Erythroblast (primary cell): ENCODE measurements around the gene ZNF780A.
"Not testable (repeated sequence)": the region's sequence is repeated elsewhere in the genome, so short reads cannot be mapped to it uniquely, and the experiment has no call there.

Experiments used
- DNase-seq, 2 experiments: peaks; one replicate each; lab custom pipeline; 2025; lab: John Stamatoyannopoulos, UW
- GATA1 ChIP-seq: IDR thresholded peaks from 2 replicates; pipeline ENCODE4 v1.6.1; 2011; ENCODE audit warnings: low read depth, mild to moderate bottlenecking, control low read depth, low read length, moderate library complexity
- POLR2A ChIP-seq: IDR thresholded peaks from 2 replicates; pipeline ENCODE4 v1.6.1; 2011; ENCODE audit warnings: mild to moderate bottlenecking, low read length

The ZNF780A gene

GRCh38 chr19:40090241-40091204 is at the start of gene ZNF780A:
ZNF780A (minus strand) TSS chr19:40090943; CDS start chr19:40084753, 6,190 bp downstream.
- TF ChIP-seq POLR2A (peak; percentile 78), GATA1 (no peak)
- DNase-seq, result peak; percentile 83 to 85

- peak; percentile 42 to 60 for DNase-seq
- TF ChIP-seq GATA1, result no peak
- no peak for TF ChIP-seq POLR2A
Measured at GRCh38 chr19:40139533-40140287, 49.0 kb upstream of the ZNF780A start.

GRCh38 chr19:40136818-40137217 is 46.1 kb upstream of the ZNF780A start:
- TF ChIP-seq GATA1 (no peak), POLR2A (no peak)
- DNase-seq, result no peak

GRCh38 chr19:40134866-40135265 is 44.1 kb upstream of the ZNF780A start:
- TF ChIP-seq POLR2A (no peak), GATA1 (no peak)
- DNase-seq, result no peak

- DNase-seq, result no peak
- TF ChIP-seq GATA1, result no peak
Measured at GRCh38 chr19:40133491-40133890, 42.7 kb upstream of the ZNF780A start.

GRCh38 chr19:40130013-40130412 is 39.3 kb upstream of the ZNF780A start:
- TF ChIP-seq GATA1, result no peak
- TF ChIP-seq POLR2A, result no peak
- no peak for DNase-seq

- TF ChIP-seq GATA1 (no peak), POLR2A (no peak)
- DNase-seq, result no peak
Measured at GRCh38 chr19:40129425-40129824, 38.7 kb upstream of the ZNF780A start.

- TF ChIP-seq POLR2A (no peak), GATA1 (no peak)
- DNase-seq, result no peak
Measured at GRCh38 chr19:40128991-40129390, 38.2 kb upstream of the ZNF780A start.

- no peak for DNase-seq
- TF ChIP-seq POLR2A (no peak), GATA1 (no peak)
Measured at GRCh38 chr19:40119380-40119779, 28.6 kb upstream of the ZNF780A start.

GRCh38 chr19:40118638-40119037 is 27.9 kb upstream of the ZNF780A start:
- not testable (repeated sequence) for DNase-seq

GRCh38 chr19:40116075-40116474 is 25.3 kb upstream of the ZNF780A start:
- TF ChIP-seq POLR2A (no peak), GATA1 (no peak)
- no peak for DNase-seq

GRCh38 chr19:40114119-40114518 is 23.4 kb upstream of the ZNF780A start:
- DNase-seq, result not testable (repeated sequence)

GRCh38 chr19:40112271-40112670 is 21.5 kb upstream of the ZNF780A start:
- not testable (repeated sequence) for DNase-seq

- no peak for TF ChIP-seq POLR2A
- no peak for TF ChIP-seq GATA1
- DNase-seq, result no peak
Measured at GRCh38 chr19:40110570-40110969, 19.8 kb upstream of the ZNF780A start.
